ENCODE data around the gene KRT72.

DNA sequence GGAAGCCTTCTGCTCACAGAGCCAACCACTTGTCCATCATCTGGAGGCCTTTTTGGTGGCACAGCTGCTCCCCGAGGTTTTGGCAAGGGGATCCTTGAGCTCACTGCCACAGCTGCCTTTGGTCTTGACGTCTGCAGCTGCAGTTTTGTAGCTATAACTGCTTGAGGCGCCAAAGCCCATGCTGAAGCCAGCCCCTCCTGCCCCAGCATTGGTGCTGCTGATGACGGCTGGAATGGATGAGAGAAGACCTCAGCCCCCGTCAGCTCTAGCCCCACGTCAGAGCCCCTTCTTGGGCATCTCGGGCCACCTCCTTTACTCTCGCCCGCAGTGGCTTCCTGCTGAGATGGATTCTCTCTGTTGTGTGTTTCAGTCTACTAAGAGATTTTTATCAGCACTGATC lies 15.3 kb downstream of the KRT72 start:
- TF ChIP-seq, protein P1, sequence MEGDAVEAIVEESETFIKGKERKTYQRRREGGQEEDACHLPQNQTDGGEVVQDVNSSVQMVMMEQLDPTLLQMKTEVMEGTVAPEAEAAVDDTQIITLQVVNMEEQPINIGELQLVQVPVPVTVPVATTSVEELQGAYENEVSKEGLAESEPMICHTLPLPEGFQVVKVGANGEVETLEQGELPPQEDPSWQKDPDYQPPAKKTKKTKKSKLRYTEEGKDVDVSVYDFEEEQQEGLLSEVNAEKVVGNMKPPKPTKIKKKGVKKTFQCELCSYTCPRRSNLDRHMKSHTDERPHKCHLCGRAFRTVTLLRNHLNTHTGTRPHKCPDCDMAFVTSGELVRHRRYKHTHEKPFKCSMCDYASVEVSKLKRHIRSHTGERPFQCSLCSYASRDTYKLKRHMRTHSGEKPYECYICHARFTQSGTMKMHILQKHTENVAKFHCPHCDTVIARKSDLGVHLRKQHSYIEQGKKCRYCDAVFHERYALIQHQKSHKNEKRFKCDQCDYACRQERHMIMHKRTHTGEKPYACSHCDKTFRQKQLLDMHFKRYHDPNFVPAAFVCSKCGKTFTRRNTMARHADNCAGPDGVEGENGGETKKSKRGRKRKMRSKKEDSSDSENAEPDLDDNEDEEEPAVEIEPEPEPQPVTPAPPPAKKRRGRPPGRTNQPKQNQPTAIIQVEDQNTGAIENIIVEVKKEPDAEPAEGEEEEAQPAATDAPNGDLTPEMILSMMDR (IDR thresholded peaks at IDR 0.05 in 4 of 5, conservative IDR thresholded peaks at IDR 0.05 in 1 of 5): no peak
- TF ChIP-seq POLR2A (IDR thresholded peaks at IDR 0.05): no peak
